GM12875 (cell line): ENCODE measurements around the gene CD163.

Source experiments
- H3K4me3 ChIP-seq: one replicate; pipeline ENCODE4 v1.5.1; 2011; ENCODE audit warnings: low read depth, low read length, control low read depth
- TF ChIP-seq, protein P1 (sequence below): IDR thresholded peaks from 2 replicates; pipeline ENCODE4 v1.5.1; 2011; ENCODE audit warnings: low read depth, mild to moderate bottlenecking, control low read depth, inconsistent platforms, low read length, moderate library complexity, borderline replicate concordance; ENCODE audit not compliant: insufficient read depth

Gene CD163

GRCh38 chr12:7486512-7486911, 17.1 kb downstream of the CD163 start:
- TF ChIP-seq, protein P1, sequence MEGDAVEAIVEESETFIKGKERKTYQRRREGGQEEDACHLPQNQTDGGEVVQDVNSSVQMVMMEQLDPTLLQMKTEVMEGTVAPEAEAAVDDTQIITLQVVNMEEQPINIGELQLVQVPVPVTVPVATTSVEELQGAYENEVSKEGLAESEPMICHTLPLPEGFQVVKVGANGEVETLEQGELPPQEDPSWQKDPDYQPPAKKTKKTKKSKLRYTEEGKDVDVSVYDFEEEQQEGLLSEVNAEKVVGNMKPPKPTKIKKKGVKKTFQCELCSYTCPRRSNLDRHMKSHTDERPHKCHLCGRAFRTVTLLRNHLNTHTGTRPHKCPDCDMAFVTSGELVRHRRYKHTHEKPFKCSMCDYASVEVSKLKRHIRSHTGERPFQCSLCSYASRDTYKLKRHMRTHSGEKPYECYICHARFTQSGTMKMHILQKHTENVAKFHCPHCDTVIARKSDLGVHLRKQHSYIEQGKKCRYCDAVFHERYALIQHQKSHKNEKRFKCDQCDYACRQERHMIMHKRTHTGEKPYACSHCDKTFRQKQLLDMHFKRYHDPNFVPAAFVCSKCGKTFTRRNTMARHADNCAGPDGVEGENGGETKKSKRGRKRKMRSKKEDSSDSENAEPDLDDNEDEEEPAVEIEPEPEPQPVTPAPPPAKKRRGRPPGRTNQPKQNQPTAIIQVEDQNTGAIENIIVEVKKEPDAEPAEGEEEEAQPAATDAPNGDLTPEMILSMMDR, result no peak
- no peak overlapping the region for H3K4me3 ChIP-seq

- no peak overlapping the region for H3K4me3 ChIP-seq
- TF ChIP-seq, protein P1, result no peak
These were observed 18.5 kb downstream of the CD163 start for GRCh38 chr12:7485095-7485494.

GRCh38 chr12:7483343-7483742, 20.2 kb downstream of the CD163 start:
- TF ChIP-seq, protein P1, result no peak
- no peak overlapping the region for H3K4me3 ChIP-seq

DNA sequence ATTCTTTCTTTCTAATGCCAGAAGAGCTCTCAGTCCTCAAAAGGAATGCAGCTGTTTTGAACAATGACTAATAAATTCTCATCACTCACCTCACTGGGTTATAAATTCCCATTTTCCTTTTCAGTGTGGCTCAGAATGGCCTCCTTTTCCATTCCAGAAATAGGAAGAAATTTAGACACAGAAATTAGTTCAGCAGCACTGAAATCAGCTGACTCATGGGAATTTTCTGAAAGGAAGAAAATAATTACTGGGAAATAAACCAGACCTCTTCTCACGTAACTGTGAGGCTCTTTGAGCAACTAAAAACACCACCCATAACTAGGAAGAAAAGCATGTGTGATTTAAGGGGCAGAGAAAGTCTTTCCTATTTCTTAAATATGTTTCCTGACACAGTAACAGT, 23.8 kb downstream of the CD163 start:
- TF ChIP-seq, protein P1, result no peak
- H3K4me3 ChIP-seq, result no peak overlapping the region

GRCh38 chr12:7472060-7472459, 31.5 kb downstream of the CD163 start:
- no peak overlapping the region for H3K4me3 ChIP-seq
- TF ChIP-seq, protein P1, result no peak

DNA sequence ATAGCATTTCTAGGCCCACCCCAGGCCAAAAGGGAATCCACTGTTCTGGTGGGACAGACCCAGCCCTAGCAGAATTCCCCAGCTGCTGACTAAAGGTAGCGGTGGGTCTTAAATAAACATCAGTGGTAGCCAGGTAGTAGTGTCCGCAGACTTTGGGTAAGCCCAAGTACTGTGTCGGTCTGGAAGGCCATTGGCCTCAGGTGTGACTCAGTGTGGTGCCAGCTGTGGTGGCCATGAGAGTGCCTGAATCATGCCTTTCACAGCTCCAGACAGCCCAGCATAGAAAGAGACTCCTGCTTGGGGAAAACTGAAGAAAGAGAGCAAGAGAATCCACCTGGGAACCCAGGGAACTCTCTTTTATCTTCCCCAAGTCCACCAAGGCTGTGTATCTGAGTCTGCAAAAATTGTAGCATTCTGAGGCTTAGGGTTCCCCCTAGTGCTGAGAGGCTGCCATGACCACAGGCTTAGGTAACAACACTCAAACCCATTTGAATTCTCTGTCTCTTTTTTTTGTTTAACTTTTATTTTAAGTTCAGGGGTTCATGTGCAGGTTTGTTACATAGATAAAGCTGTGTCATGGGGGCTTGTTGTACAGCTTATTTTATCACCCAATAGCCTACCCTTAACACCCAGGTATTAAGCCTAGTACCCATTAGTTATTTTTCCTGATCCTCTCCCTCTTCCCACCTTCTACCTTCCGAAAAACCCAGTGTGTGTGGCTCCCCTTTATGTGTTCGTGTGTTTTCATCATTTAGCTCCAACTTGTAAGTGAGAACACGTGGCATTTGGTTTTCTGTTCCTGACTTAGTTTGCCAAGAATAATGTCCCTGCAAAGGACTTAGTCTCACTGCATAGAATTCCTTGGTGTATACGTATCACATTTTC, 43.0 kb downstream of the CD163 start:
- TF ChIP-seq, protein P1, result peak; percentile 82

DNA sequence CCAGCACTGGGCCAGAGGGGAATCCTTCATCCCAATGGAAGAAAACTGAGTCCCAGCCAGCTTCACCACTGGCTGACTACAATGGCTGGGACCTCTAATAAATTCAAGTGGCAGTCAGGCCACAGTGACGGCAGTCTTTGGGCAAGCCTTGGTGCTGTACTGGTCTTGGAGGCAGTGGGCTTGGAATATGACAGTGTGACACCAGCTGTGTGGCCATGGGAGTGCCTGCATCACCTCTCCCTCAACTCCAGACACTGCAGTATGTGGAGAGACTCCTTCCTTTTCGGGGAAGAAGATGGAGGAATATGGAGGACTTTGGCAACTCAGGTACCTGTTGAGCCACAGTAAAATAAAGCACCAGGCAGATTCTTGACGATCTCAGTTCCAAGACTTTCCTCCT, 43.6 kb downstream of the CD163 start:
- no peak overlapping the region for H3K4me3 ChIP-seq
- TF ChIP-seq, protein P1, result no peak

More for the DNA sequence above, 43.0 kb downstream of the CD163 start:
- H3K4me3 ChIP-seq, result no peak overlapping the region
